Kidney (tissue), 14 donors: ENCODE data around the gene DUSP14. TPM values are rescaled to one million over a fixed set of nuclear protein-coding genes. Genes with fewer than 3 reads are reported as not detected.

ENCODE experiments used
- DNase-seq, 5 donors: peaks; one replicate each; pipeline ENCODE4 v3.0.0-alpha.2; 2013 to 2020
- FAIRE-seq: peaks from 2 replicates; lab custom pipeline; 2012; peaks lifted over from hg19 to GRCh38; lab: Jason Lieb, UNC
- H3K27ac ChIP-seq, 2 donors: one replicate each; pipeline ENCODE4 v1.7.0; 2013; ENCODE audit warnings: low read depth in 2 of 2, low read length in 2 of 2, inconsistent platforms in 1 of 2
- H3K27me3 ChIP-seq: one replicate; pipeline ENCODE4 v1.7.1; 2013; ENCODE audit warnings: low read length, inconsistent platforms; ENCODE audit not compliant: control insufficient read depth, insufficient read depth
- H3K36me3 ChIP-seq, 3 donors: one replicate each; pipeline versions ENCODE4 v1.7.0 to v1.7.1; 2013; ENCODE audit warnings: low read length in 3 of 3, control low read depth in 1 of 3, inconsistent platforms in 1 of 3; ENCODE audit not compliant: insufficient read depth in 3 of 3, control insufficient read depth in 2 of 3
- H3K4me1 ChIP-seq, 3 donors: one replicate each; pipeline versions ENCODE4 v1.7.0 to v1.7.1; 2013; ENCODE audit warnings: low read length in 3 of 3, inconsistent platforms in 1 of 3, low read depth in 1 of 3; ENCODE audit not compliant: control insufficient read depth in 2 of 3, insufficient read depth in 2 of 3
- H3K4me3 ChIP-seq, 3 donors: one replicate each; pipeline versions ENCODE4 v1.7.0 to v1.8.1; 2013; ENCODE audit warnings: low read length in 3 of 3, control low read depth in 1 of 3, inconsistent platforms in 1 of 3
- H3K9ac ChIP-seq, 3 donors: one replicate each; pipeline versions ENCODE4 v1.7.0 to v1.7.1; 2013; ENCODE audit warnings: low read length in 3 of 3, control low read depth in 1 of 3, inconsistent platforms in 1 of 3
- H3K9me3 ChIP-seq, 3 donors: one replicate each; pipeline versions ENCODE4 v1.7.0 to v1.7.1; 2013; ENCODE audit warnings: low read length in 3 of 3, control low read depth in 1 of 3, inconsistent platforms in 1 of 3; ENCODE audit not compliant: control insufficient read depth in 2 of 3, insufficient read depth in 1 of 3
- intact Hi-C: fragments of 100-400 bp; cut with DNase I; formaldehyde crosslinking; loops from one replicate; pipeline ENCODE4 v1.11.1; 2022
- polyA plus RNA-seq: library from polyadenylated mRNA; stranded (reverse); fragments of 350-450 nt; fragmentation: Illumina TruSeq; extraction: RNeasy Lipid Tissue Mini Kit (QIAGEN cat#74804); gene quantifications from one replicate; pipeline ENCODE4 v1.2.3, GENCODE V29; 2014; ENCODE audit warnings: low read depth, low replicate concordance; ENCODE audit not compliant: insufficient read depth
- total RNA-seq: library from RNA; stranded (reverse); fragmentation: NEBNext Ultra II Directional; extraction: Animal tissue kit (Norgen Biotek cat#: 25700); gene quantifications from one replicate; pipeline ENCODE4 v1.2.1, GENCODE V29; 2021
- TF ChIP-seq, protein P1 (sequence below): IDR thresholded peaks from 3 replicates; pipeline ENCODE4 v1.5.1; 2012; ENCODE audit warnings: mild to moderate bottlenecking, moderate library complexity, borderline replicate concordance; ENCODE audit not compliant: insufficient read depth; ENCODE audit errors: extremely low read depth
- donor health status: control.
- donor health status: control.
- donor health status: control.
- donor health status: control.
- donor health status: control.
- donor health status: DM: yes; HTN: yes; CAD: no.
- donor health status: Normal renal cell carcinoma (clear cell type).

The DUSP14 gene
- total and polyA plus RNA-seq, 2 donors from 2014 or later: 9.7 to 13.4 TPM

DNA sequence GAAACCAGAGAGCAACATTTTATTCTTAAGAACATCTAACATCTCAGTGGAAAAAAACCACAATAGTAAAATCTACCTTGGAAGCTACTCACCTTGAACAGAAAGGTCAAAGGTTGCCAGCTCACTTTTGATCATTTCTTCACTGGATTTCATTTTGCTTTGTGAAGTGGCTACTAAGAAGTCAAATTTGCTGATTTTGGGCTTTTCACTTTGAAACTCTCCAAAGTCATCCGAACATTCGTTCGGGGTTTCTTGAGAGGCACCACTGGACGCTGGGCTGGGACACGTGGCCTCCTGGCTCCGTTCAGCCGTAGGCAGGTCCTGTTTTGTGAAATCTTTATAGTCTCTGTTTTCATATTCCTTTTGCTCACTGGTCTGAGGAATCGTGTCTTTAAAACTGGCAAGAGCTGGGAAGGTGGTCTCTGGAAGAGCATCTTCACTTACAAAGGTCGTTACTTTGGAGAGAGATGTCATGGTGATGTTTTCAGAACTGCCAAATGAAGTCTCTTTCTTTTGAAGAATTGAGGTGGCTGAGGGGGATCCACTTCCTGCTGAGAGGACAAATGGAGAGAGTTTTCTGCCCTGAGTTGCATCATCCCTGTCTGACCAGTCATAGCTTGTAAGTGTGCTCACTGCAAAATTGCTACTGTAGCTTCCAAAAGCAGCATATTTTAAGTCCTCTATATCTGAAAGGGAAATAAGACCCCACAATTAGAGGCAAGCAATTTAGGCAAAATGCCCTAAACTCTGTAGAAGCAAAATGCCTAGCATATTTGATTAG lies 52.4 kb downstream of the DUSP14 start:
- no peaks in the 10 kb centered on the region for H3K4me1 ChIP-seq
- DNase-seq: no peak
- H3K27ac ChIP-seq: no peak overlapping the region
- no peak overlapping the region for H3K4me3 ChIP-seq
- TF ChIP-seq, protein P1, sequence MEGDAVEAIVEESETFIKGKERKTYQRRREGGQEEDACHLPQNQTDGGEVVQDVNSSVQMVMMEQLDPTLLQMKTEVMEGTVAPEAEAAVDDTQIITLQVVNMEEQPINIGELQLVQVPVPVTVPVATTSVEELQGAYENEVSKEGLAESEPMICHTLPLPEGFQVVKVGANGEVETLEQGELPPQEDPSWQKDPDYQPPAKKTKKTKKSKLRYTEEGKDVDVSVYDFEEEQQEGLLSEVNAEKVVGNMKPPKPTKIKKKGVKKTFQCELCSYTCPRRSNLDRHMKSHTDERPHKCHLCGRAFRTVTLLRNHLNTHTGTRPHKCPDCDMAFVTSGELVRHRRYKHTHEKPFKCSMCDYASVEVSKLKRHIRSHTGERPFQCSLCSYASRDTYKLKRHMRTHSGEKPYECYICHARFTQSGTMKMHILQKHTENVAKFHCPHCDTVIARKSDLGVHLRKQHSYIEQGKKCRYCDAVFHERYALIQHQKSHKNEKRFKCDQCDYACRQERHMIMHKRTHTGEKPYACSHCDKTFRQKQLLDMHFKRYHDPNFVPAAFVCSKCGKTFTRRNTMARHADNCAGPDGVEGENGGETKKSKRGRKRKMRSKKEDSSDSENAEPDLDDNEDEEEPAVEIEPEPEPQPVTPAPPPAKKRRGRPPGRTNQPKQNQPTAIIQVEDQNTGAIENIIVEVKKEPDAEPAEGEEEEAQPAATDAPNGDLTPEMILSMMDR: no peak
- peaks cover 12 to 39% (median 36%) of the 10 kb centered on the region in 3 donors for H3K36me3 ChIP-seq
- H3K9me3 ChIP-seq: no peaks in the 10 kb centered on the region
- intact Hi-C loops: no loop called here
- no peak overlapping the region for H3K9ac ChIP-seq
- FAIRE-seq: no peak
- H3K27me3 ChIP-seq: no peaks in the 10 kb centered on the region

GRCh38 chr17:37543637-37544052 lies 54.0 kb downstream of the DUSP14 start:
- DNase-seq: peak in 1 of 5 donors; percentile 6
- Histone ChIP-seq H3K4me3 (no peak overlapping the region), H3K4me1 (no peaks in the 10 kb centered on the region), H3K27ac (no peak overlapping the region), H3K36me3 (peaks cover 8 to 33% (median 30%) of the 10 kb centered on the region in 3 donors), H3K9me3 (no peaks in the 10 kb centered on the region), H3K27me3 (no peaks in the 10 kb centered on the region), H3K9ac (no peak overlapping the region)
- TF ChIP-seq, protein P1: no peak
- intact Hi-C loops: no loop called here
- no peak for FAIRE-seq

- Histone ChIP-seq H3K9me3 (no peaks in the 10 kb centered on the region), H3K27ac (no peak overlapping the region), H3K4me1 (peaks cover 0 to 3% (median 0%) of the 10 kb centered on the region in 3 donors), H3K27me3 (no peaks in the 10 kb centered on the region), H3K36me3 (peaks cover 2 to 19% (median 16%) of the 10 kb centered on the region in 3 donors), H3K4me3 (no peak overlapping the region), H3K9ac (no peak overlapping the region)
- TF ChIP-seq, protein P1: no peak
- intact Hi-C loops: no loop called here
- DNase-seq (no peak), FAIRE-seq (no peak)
These were observed 55.8 kb downstream of the DUSP14 start for GRCh38 chr17:37545486-37545885.
